ENCODE measurements around the gene ATP1B4.

ATP1B4 gene

DNA sequence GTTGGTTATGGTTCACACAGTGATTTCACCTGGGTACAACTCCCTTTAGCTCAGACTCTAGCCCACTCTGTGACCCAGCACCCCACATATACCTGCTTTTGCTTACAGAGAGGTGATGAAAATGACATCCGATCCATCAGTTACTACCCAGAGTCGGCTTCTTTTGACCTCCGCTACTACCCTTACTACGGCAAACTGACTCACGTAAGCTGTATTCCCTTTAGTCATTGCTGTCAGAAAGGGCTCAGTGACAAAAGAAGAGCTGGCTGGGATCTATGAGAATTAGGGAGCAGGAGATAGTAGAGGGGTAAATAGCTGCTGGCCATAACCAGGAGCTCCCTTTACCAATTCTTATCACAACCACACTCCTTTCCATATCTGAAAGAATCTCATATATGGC lies 16.7 kb downstream of the ATP1B4 start:
- Histone ChIP-seq H3K9me3 (ENCODE audit: control insufficient read depth, insufficient read depth, low read length) (no peaks in the 10 kb centered on the region), H3K4me3 (ENCODE audit: low read length) (no peak overlapping the region), H3K9me2 (replicated peaks; ENCODE audit: control insufficient read depth, low read length) (no peaks in the 10 kb centered on the region)

DNA sequence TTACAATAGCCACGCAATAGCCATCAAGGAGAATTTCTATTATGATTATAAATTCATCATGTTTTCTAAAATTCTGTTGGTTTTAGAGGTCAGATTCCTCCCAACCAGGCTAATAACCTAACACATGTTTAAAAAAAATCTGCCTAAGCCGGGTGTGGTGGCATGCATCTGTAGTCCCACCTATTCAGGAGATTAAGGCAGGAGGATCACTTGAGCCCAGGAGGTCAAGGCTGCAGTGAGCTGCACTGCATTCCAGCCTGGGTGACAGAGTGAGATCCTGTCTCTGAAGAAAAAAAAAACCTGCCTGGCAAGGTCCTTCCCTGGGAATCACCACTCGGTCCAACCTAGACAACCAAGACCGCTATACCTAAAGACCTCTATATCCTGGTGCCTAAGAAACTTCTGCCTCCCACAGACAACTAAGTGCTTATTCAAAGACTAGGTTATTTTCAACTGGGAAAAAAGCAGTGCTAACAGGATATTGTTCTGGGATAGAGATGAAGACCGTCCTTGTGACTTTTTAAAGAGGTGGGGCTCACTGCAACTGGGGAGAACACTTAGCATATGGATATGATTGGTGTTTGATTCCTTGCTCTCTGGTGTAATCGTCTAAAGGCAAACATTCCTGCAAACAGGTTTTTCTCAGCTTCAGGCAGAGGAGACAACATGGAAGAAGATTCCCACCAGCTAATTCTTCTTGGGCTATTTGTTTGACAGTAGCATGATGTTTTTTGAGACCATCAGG lies 18.2 kb downstream of the ATP1B4 start:
- Histone ChIP-seq H3K36me3 (ENCODE audit: control insufficient read depth, low read length) (no peaks in the 10 kb centered on the region), H3K4me3 (ENCODE audit: low read length) (no peak overlapping the region), H3K27me3 (ENCODE audit: control insufficient read depth, low read length) (no peaks in the 10 kb centered on the region; the same call in 1 of the 2 replicates), H3K4me2 (ENCODE audit: low read length) (no peak overlapping the region), H3F3A (ENCODE audit: control insufficient read depth, insufficient read depth) (no peaks in the 10 kb centered on the region), H3K9me3 (ENCODE audit: control insufficient read depth, insufficient read depth, low read length) (no peaks in the 10 kb centered on the region), H3K27ac (ENCODE audit: low read depth, low read length) (no peak overlapping the region), H3K4me1 (ENCODE audit: control insufficient read depth, low read length) (no peaks in the 10 kb centered on the region), H4K20me1 (ENCODE audit: control insufficient read depth, insufficient read depth, low read depth, low read length) (no peaks in the 10 kb centered on the region), H3K79me2 (ENCODE audit: control insufficient read depth, low read length) (no peaks in the 10 kb centered on the region), H3K9me2 (replicated peaks; ENCODE audit: control insufficient read depth, low read length) (no peaks in the 10 kb centered on the region)
- TF ChIP-seq EZH2phosphoT487 (IDR thresholded peaks at IDR 0.05; ENCODE audit: borderline replicate concordance, low read length) = no peak
- TF ChIP-seq, protein P1, sequence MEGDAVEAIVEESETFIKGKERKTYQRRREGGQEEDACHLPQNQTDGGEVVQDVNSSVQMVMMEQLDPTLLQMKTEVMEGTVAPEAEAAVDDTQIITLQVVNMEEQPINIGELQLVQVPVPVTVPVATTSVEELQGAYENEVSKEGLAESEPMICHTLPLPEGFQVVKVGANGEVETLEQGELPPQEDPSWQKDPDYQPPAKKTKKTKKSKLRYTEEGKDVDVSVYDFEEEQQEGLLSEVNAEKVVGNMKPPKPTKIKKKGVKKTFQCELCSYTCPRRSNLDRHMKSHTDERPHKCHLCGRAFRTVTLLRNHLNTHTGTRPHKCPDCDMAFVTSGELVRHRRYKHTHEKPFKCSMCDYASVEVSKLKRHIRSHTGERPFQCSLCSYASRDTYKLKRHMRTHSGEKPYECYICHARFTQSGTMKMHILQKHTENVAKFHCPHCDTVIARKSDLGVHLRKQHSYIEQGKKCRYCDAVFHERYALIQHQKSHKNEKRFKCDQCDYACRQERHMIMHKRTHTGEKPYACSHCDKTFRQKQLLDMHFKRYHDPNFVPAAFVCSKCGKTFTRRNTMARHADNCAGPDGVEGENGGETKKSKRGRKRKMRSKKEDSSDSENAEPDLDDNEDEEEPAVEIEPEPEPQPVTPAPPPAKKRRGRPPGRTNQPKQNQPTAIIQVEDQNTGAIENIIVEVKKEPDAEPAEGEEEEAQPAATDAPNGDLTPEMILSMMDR (IDR thresholded peaks at IDR 0.05; ENCODE audit: low read depth, low read length, poor library complexity, severe bottlenecking) = no peak

More for the DNA sequence above, 16.7 kb downstream of the ATP1B4 start:
- H3K4me1 ChIP-seq (ENCODE audit: control insufficient read depth, low read length) = no peaks in the 10 kb centered on the region
- H4K20me1 ChIP-seq (ENCODE audit: control insufficient read depth, insufficient read depth, low read depth, low read length) = no peaks in the 10 kb centered on the region
- H3K4me2 ChIP-seq (ENCODE audit: low read length) = no peak overlapping the region
- no peaks in the 10 kb centered on the region for H3F3A ChIP-seq (ENCODE audit: control insufficient read depth, insufficient read depth)
- no peaks in the 10 kb centered on the region for H3K79me2 ChIP-seq (ENCODE audit: control insufficient read depth, low read length)
- no peak overlapping the region for H3K27ac ChIP-seq (ENCODE audit: low read depth, low read length)
- no peaks in the 10 kb centered on the region for H3K36me3 ChIP-seq (ENCODE audit: control insufficient read depth, low read length)
- no peaks in the 10 kb centered on the region; the same call in 1 of the 2 replicates for H3K27me3 ChIP-seq (ENCODE audit: control insufficient read depth, low read length)
- no peak for TF ChIP-seq EZH2phosphoT487 (IDR thresholded peaks at IDR 0.05; ENCODE audit: borderline replicate concordance, low read length)

DNA sequence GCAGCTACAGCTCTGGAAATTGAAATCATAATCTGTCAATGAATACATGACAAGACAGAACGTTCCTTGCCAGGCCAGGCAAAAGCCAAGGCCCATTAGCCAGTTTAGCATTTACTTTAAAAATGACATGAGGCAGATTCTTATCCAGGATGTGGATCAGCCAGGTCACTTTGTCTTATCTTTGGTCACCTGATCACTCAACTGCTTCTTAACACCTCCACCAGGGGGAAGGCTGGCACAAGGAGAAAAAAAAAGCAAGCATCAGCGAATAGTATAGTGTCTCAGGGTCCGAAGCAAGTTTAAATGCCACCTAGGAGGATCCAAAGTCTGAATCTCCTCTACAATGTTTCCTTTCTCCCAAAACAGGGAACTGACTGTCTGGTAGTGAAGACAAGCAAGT lies 18.8 kb downstream of the ATP1B4 start:
- H3K9me2 ChIP-seq (replicated peaks; ENCODE audit: control insufficient read depth, low read length) = no peaks in the 10 kb centered on the region
- no peak overlapping the region for H3K27ac ChIP-seq (ENCODE audit: low read depth, low read length)
- H3K4me3 ChIP-seq (ENCODE audit: low read length) = no peak overlapping the region
- H3K27me3 ChIP-seq (ENCODE audit: control insufficient read depth, low read length) = no peaks in the 10 kb centered on the region; the same call in 1 of the 2 replicates
- H4K20me1 ChIP-seq (ENCODE audit: control insufficient read depth, insufficient read depth, low read depth, low read length) = no peaks in the 10 kb centered on the region
- no peaks in the 10 kb centered on the region for H3K9me3 ChIP-seq (ENCODE audit: control insufficient read depth, insufficient read depth, low read length)
- no peak for TF ChIP-seq EZH2phosphoT487 (IDR thresholded peaks at IDR 0.05; ENCODE audit: borderline replicate concordance, low read length)
- TF ChIP-seq, protein P1 (IDR thresholded peaks at IDR 0.05; ENCODE audit: low read depth, low read length, poor library complexity, severe bottlenecking) = peak; percentile 32
- no peaks in the 10 kb centered on the region for H3F3A ChIP-seq (ENCODE audit: control insufficient read depth, insufficient read depth)
- no peak overlapping the region for H3K4me2 ChIP-seq (ENCODE audit: low read length)
- H3K36me3 ChIP-seq (ENCODE audit: control insufficient read depth, low read length) = no peaks in the 10 kb centered on the region
- H3K79me2 ChIP-seq (ENCODE audit: control insufficient read depth, low read length) = no peaks in the 10 kb centered on the region
- H3K4me1 ChIP-seq (ENCODE audit: control insufficient read depth, low read length) = no peaks in the 10 kb centered on the region

DNA sequence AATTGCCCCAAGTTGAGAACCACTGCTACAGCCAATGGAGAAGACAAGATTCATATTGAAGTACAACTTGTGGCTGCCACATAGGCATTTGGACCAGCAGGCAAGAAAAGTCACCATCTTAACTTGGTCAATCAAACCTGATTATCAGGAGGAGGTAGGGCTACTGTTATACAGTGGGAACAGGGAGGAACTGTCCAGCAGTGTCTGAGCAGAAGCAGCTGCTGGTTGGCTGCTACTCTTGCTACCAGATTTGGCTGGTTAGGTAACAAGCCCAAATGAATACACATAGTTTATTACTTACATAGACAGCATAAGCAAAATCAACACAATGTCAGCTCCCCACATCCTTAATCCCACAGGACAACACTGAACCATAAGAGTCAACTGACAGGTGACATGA lies 39.4 kb downstream of the ATP1B4 start:
- Histone ChIP-seq H3K4me3 (ENCODE audit: low read length) (no peak overlapping the region), H3F3A (ENCODE audit: control insufficient read depth, insufficient read depth) (no peaks in the 10 kb centered on the region), H3K4me1 (ENCODE audit: control insufficient read depth, low read length) (no peaks in the 10 kb centered on the region), H3K4me2 (ENCODE audit: low read length) (no peak overlapping the region), H3K9me3 (ENCODE audit: control insufficient read depth, insufficient read depth, low read length) (no peaks in the 10 kb centered on the region), H3K9me2 (replicated peaks; ENCODE audit: control insufficient read depth, low read length) (no peaks in the 10 kb centered on the region), H4K20me1 (ENCODE audit: control insufficient read depth, insufficient read depth, low read depth, low read length) (no peaks in the 10 kb centered on the region), H3K36me3 (ENCODE audit: control insufficient read depth, low read length) (no peaks in the 10 kb centered on the region), H3K79me2 (ENCODE audit: control insufficient read depth, low read length) (no peaks in the 10 kb centered on the region), H3K27me3 (ENCODE audit: control insufficient read depth, low read length) (no peaks in the 10 kb centered on the region), H3K27ac (ENCODE audit: low read depth, low read length) (no peak overlapping the region)
- TF ChIP-seq, protein P1 (IDR thresholded peaks at IDR 0.05; ENCODE audit: low read depth, low read length, poor library complexity, severe bottlenecking) = no peak
- no peak for TF ChIP-seq EZH2phosphoT487 (IDR thresholded peaks at IDR 0.05; ENCODE audit: borderline replicate concordance, low read length)

Data from DOHH2 (cell line).